HEK293 (cell line): ENCODE measurements around the gene ATP5F1D.

Experiments used
- EGR2 ChIP-seq: fragments of 450-650 bp; formaldehyde crosslinking; IDR thresholded peaks from 2 replicates; pipeline ENCODE4 v1.5.1; 2016; ENCODE audit warnings: low read depth, missing biosample characterization, missing genetic modification characterization
- GFI1B ChIP-seq: fragments of 450-650 bp; formaldehyde crosslinking; IDR thresholded peaks from 2 replicates; pipeline ENCODE4 v1.5.1; 2016; ENCODE audit warnings: missing biosample characterization, missing genetic modification characterization
- GLIS1 ChIP-seq: fragments of 450-650 bp; formaldehyde crosslinking; IDR thresholded peaks from 2 replicates; pipeline ENCODE4 v1.5.1; 2016; ENCODE audit warnings: missing biosample characterization, missing genetic modification characterization
- IKZF3 ChIP-seq: fragments of 450-650 bp; IDR thresholded peaks from 2 replicates; pipeline ENCODE4 v1.5.0; 2018; ENCODE audit warnings: missing biosample characterization, mild to moderate bottlenecking, missing genetic modification characterization, moderate library complexity
- KLF16 ChIP-seq: fragments of 450-650 bp; formaldehyde crosslinking; IDR thresholded peaks from 2 replicates; pipeline ENCODE4 v1.5.1; 2017; ENCODE audit warnings: missing biosample characterization, missing genetic modification characterization
- KLF7 ChIP-seq: fragments of 450-650 bp; formaldehyde crosslinking; IDR thresholded peaks from 2 replicates; pipeline ENCODE4 v1.5.1; 2016; ENCODE audit warnings: missing biosample characterization, missing genetic modification characterization, borderline replicate concordance
- SP3 ChIP-seq: fragments of 450-650 bp; formaldehyde crosslinking; IDR thresholded peaks from 2 replicates; pipeline ENCODE4 v1.5.1; 2016; ENCODE audit warnings: missing biosample characterization, missing genetic modification characterization
- SP7 ChIP-seq: fragments of 450-650 bp; formaldehyde crosslinking; IDR thresholded peaks from 2 replicates; pipeline ENCODE4 v1.5.1; 2016; ENCODE audit warnings: missing biosample characterization, missing genetic modification characterization
- ZBTB17 ChIP-seq: fragments of 450-650 bp; formaldehyde crosslinking; IDR thresholded peaks from 2 replicates; pipeline ENCODE4 v1.5.1; 2016; ENCODE audit warnings: missing biosample characterization, missing genetic modification characterization
- ZBTB7A ChIP-seq: fragments of 450-650 bp; formaldehyde crosslinking; IDR thresholded peaks from 2 replicates; pipeline ENCODE4 v1.5.1; 2016; ENCODE audit warnings: low read depth, missing biosample characterization, missing genetic modification characterization
- ZBTB8A ChIP-seq: fragments of 450-650 bp; formaldehyde crosslinking; IDR thresholded peaks from 2 replicates; pipeline ENCODE4 v1.5.1; 2016; ENCODE audit warnings: missing biosample characterization, missing genetic modification characterization
- ZEB2 ChIP-seq: fragments of 450-650 bp; formaldehyde crosslinking; IDR thresholded peaks from 2 replicates; pipeline ENCODE4 v1.5.1; 2016; ENCODE audit warnings: missing biosample characterization, missing genetic modification characterization
- ZFHX2 ChIP-seq: fragments of 450-650 bp; formaldehyde crosslinking; conservative IDR thresholded peaks from 2 replicates; pipeline ENCODE4 v1.5.1; 2016; ENCODE audit warnings: missing biosample characterization, missing genetic modification characterization
- ZIC2 ChIP-seq: fragments of 450-650 bp; formaldehyde crosslinking; IDR thresholded peaks from 2 replicates; pipeline ENCODE4 v1.5.1; 2016; ENCODE audit warnings: missing biosample characterization, missing genetic modification characterization
- ZNF16 ChIP-seq: fragments of 450-650 bp; formaldehyde crosslinking; IDR thresholded peaks from 2 replicates; pipeline ENCODE4 v1.5.1; 2016; ENCODE audit warnings: low read depth, missing biosample characterization, missing genetic modification characterization
- ZNF266 ChIP-seq: fragments of 450-650 bp; formaldehyde crosslinking; IDR thresholded peaks from 2 replicates; pipeline ENCODE4 v1.5.1; 2016; ENCODE audit warnings: missing biosample characterization, missing genetic modification characterization, low read depth
- ZNF311 ChIP-seq: fragments of 450-650 bp; formaldehyde crosslinking; IDR thresholded peaks from 2 replicates; pipeline ENCODE4 v1.5.1; 2017; ENCODE audit warnings: missing biosample characterization, missing genetic modification characterization, borderline replicate concordance
- ZNF354C ChIP-seq: fragments of 450-650 bp; formaldehyde crosslinking; IDR thresholded peaks from 2 replicates; pipeline ENCODE4 v1.5.1; 2016; ENCODE audit warnings: missing biosample characterization, missing genetic modification characterization, low read depth, borderline replicate concordance
- ZNF529 ChIP-seq: fragments of 450-650 bp; formaldehyde crosslinking; IDR thresholded peaks from 2 replicates; pipeline ENCODE4 v1.5.1; 2017; ENCODE audit warnings: missing genetic modification characterization, missing biosample characterization; ENCODE audit not compliant: insufficient replicate concordance
- ZNF610 ChIP-seq: fragments of 450-650 bp; formaldehyde crosslinking; IDR thresholded peaks from 2 replicates; pipeline ENCODE4 v1.5.1; 2016; ENCODE audit warnings: missing biosample characterization, missing genetic modification characterization, borderline replicate concordance
- ZNF626 ChIP-seq: fragments of 450-650 bp; sonication (Bioruptor Pico); formaldehyde crosslinking; IDR thresholded peaks from 2 replicates; pipeline ENCODE4 v1.5.1; 2018; ENCODE audit warnings: missing biosample characterization, missing genetic modification characterization, inconsistent platforms
- ZNF629 ChIP-seq: fragments of 450-650 bp; formaldehyde crosslinking; IDR thresholded peaks from 2 replicates; pipeline ENCODE4 v1.5.1; 2017; ENCODE audit warnings: missing biosample characterization, missing genetic modification characterization
- ZNF76 ChIP-seq: fragments of 450-650 bp; formaldehyde crosslinking; IDR thresholded peaks from 2 replicates; pipeline ENCODE4; 2016; ENCODE audit warnings: low read depth, missing biosample characterization, missing genetic modification characterization, borderline replicate concordance
- ZXDB ChIP-seq: fragments of 450-650 bp; formaldehyde crosslinking; IDR thresholded peaks from 2 replicates; pipeline ENCODE4 v1.5.1; 2016; ENCODE audit warnings: missing biosample characterization, missing genetic modification characterization
- TF ChIP-seq, protein P1 (sequence below): sonication (generic); formaldehyde crosslinking; IDR thresholded peaks from 2 replicates; pipeline ENCODE4 v1.8.1; 2022; ENCODE audit warnings: mild to moderate bottlenecking, moderate library complexity, missing genetic modification reagents
- TF ChIP-seq, protein P2 (sequence below): fragments of 450-650 bp; formaldehyde crosslinking; IDR thresholded peaks from 2 replicates; pipeline ENCODE4 v1.5.1; 2016; ENCODE audit warnings: missing biosample characterization, missing genetic modification characterization
- TF ChIP-seq, protein P3 (sequence below): fragments of 450-650 bp; formaldehyde crosslinking; IDR thresholded peaks from 2 replicates; pipeline ENCODE4 v1.5.1; 2016; ENCODE audit warnings: missing biosample characterization, missing genetic modification characterization
- TF ChIP-seq, protein P4 (sequence below): fragments of 450-650 bp; formaldehyde crosslinking; IDR thresholded peaks from 2 replicates; pipeline ENCODE4 v1.5.0; 2017; ENCODE audit warnings: missing biosample characterization, missing genetic modification characterization, borderline replicate concordance
- TF ChIP-seq, protein P5 (sequence below): fragments of 450-650 bp; formaldehyde crosslinking; IDR thresholded peaks from 2 replicates; pipeline ENCODE4 v1.5.1; 2016; ENCODE audit warnings: missing biosample characterization, missing genetic modification characterization

ATP5F1D gene

DNA sequence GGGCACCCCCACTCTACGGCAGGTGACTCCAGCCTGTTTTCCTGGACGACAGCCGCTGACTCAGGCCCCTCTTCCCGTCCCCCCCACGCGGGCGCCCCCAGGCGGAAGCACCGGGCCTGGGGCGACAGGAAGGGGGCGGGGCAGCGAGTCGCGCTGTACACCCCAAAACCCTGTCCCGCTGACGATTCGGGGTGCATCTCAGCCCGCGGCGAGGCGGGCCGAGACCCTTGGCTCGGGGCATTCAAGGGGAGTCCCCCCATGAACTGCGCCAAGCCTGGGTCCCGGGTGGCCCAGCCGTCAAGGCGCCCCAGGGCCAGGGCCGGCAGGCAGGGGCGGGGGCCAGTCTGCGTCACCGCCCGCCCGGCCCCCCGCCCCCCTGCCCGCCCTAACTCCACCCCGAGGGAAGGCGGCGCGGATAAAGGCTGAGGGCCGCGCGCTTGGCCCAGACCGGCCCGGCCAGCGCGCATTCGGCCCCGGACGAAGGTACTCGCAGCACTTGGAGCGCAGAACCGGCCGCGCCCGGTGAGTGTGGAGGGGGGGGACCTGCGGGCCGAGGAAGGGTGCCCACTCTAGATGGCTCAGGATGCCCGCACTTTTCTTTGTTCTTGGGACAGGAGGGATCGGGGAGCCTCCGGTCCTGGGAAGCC is 6.7 kb downstream of the ATP5F1D start, which contains the start of gene MIDN (continued):
- peak; percentile 85; the same call in 1 of the 2 replicates for TF ChIP-seq IKZF3
- TF ChIP-seq ZNF354C (tag by site-specific recombination), result no peak
- TF ChIP-seq, protein P1, sequence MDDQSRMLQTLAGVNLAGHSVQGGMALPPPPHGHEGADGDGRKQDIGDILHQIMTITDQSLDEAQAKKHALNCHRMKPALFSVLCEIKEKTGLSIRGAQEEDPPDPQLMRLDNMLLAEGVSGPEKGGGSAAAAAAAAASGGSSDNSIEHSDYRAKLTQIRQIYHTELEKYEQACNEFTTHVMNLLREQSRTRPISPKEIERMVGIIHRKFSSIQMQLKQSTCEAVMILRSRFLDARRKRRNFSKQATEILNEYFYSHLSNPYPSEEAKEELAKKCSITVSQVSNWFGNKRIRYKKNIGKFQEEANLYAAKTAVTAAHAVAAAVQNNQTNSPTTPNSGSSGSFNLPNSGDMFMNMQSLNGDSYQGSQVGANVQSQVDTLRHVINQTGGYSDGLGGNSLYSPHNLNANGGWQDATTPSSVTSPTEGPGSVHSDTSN (CRISPR knock-in tag), result no peak
- TF ChIP-seq, protein P2, sequence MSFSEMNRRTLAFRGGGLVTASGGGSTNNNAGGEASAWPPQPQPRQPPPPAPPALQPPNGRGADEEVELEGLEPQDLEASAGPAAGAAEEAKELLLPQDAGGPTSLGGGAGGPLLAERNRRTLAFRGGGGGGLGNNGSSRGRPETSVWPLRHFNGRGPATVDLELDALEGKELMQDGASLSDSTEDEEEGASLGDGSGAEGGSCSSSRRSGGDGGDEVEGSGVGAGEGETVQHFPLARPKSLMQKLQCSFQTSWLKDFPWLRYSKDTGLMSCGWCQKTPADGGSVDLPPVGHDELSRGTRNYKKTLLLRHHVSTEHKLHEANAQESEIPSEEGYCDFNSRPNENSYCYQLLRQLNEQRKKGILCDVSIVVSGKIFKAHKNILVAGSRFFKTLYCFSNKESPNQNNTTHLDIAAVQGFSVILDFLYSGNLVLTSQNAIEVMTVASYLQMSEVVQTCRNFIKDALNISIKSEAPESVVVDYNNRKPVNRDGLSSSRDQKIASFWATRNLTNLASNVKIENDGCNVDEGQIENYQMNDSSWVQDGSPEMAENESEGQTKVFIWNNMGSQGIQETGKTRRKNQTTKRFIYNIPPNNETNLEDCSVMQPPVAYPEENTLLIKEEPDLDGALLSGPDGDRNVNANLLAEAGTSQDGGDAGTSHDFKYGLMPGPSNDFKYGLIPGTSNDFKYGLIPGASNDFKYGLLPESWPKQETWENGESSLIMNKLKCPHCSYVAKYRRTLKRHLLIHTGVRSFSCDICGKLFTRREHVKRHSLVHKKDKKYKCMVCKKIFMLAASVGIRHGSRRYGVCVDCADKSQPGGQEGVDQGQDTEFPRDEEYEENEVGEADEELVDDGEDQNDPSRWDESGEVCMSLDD, result peak; percentile 79
- TF ChIP-seq, protein P3, sequence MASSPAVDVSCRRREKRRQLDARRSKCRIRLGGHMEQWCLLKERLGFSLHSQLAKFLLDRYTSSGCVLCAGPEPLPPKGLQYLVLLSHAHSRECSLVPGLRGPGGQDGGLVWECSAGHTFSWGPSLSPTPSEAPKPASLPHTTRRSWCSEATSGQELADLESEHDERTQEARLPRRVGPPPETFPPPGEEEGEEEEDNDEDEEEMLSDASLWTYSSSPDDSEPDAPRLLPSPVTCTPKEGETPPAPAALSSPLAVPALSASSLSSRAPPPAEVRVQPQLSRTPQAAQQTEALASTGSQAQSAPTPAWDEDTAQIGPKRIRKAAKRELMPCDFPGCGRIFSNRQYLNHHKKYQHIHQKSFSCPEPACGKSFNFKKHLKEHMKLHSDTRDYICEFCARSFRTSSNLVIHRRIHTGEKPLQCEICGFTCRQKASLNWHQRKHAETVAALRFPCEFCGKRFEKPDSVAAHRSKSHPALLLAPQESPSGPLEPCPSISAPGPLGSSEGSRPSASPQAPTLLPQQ, result 0 out of 2 replicates have a peak, but pooled peaks have one; percentile 56
- 0 out of 2 replicates have a peak, but pooled peaks have one; percentile 19 for TF ChIP-seq KLF7 (tag by site-specific recombination)
- 0 out of 2 replicates have a peak, but pooled peaks have one; percentile 89 for TF ChIP-seq GLIS1
- TF ChIP-seq ZIC2 (tag by site-specific recombination), result peak; percentile 27; the same call in 1 of the 2 replicates
- TF ChIP-seq ZFHX2 (tag by site-specific recombination), result peak; percentile 38
- no peak for TF ChIP-seq ZNF311 (tag by site-specific recombination)
- 0 out of 2 replicates have a peak, but pooled peaks have one; percentile 23 for TF ChIP-seq EGR2
- TF ChIP-seq ZEB2 (tag by site-specific recombination), result peak; percentile 95; the same call in 1 of the 2 replicates
- TF ChIP-seq ZBTB7A (tag by site-specific recombination), result peak; percentile 84; the same call in 1 of the 2 replicates
- TF ChIP-seq SP7 (tag by site-specific recombination), result peak; percentile 71
- TF ChIP-seq ZBTB8A (tag by site-specific recombination), result peak; percentile 81
- no peak for TF ChIP-seq ZNF76 (tag by site-specific recombination)
- TF ChIP-seq ZNF629 (tag by site-specific recombination), result peak; percentile 59
- TF ChIP-seq ZNF626 (tag by site-specific recombination), result no peak
- peak; percentile 59 for TF ChIP-seq ZXDB (tag by site-specific recombination)
- TF ChIP-seq, protein P4, sequence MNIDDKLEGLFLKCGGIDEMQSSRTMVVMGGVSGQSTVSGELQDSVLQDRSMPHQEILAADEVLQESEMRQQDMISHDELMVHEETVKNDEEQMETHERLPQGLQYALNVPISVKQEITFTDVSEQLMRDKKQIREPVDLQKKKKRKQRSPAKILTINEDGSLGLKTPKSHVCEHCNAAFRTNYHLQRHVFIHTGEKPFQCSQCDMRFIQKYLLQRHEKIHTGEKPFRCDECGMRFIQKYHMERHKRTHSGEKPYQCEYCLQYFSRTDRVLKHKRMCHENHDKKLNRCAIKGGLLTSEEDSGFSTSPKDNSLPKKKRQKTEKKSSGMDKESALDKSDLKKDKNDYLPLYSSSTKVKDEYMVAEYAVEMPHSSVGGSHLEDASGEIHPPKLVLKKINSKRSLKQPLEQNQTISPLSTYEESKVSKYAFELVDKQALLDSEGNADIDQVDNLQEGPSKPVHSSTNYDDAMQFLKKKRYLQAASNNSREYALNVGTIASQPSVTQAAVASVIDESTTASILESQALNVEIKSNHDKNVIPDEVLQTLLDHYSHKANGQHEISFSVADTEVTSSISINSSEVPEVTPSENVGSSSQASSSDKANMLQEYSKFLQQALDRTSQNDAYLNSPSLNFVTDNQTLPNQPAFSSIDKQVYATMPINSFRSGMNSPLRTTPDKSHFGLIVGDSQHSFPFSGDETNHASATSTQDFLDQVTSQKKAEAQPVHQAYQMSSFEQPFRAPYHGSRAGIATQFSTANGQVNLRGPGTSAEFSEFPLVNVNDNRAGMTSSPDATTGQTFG (tag by site-specific recombination), result no peak
- no peak for TF ChIP-seq ZNF266 (tag by site-specific recombination)
- peak; percentile 59; the same call in 1 of the 2 replicates for TF ChIP-seq ZBTB17 (tag by site-specific recombination)
- TF ChIP-seq SP3, result peak; percentile 93
- TF ChIP-seq, protein P5, sequence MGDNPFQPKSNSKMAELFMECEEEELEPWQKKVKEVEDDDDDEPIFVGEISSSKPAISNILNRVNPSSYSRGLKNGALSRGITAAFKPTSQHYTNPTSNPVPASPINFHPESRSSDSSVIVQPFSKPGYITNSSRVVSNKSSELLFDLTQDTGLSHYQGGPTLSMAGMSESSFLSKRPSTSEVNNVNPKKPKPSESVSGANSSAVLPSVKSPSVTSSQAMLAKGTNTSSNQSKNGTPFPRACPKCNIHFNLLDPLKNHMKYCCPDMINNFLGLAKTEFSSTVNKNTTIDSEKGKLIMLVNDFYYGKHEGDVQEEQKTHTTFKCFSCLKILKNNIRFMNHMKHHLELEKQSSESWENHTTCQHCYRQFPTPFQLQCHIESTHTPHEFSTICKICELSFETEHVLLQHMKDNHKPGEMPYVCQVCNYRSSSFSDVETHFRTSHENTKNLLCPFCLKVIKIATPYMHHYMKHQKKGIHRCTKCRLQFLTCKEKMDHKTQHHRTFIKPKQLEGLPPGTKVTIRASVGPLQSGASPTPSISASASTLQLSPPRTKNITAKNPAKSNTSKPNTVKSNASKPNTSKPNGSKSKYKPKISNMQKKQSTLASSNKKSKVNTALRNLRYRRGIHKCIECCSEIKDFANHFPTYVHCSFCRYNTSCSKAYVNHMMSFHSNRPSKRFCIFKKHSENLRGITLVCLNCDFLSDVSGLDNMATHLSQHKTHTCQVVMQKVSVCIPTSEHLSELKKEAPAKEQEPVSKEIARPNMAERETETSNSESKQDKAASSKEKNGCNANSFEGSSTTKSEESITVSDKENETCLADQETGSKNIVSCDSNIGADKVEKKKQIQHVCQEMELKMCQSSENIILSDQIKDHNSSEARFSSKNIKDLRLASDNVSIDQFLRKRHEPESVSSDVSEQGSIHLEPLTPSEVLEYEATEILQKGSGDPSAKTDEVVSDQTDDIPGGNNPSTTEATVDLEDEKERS (tag by site-specific recombination), result no peak
- no peak for TF ChIP-seq GFI1B
- no peak for TF ChIP-seq ZNF16
- TF ChIP-seq KLF16 (tag by site-specific recombination), result peak; percentile 24; the same call in 1 of the 2 replicates
- TF ChIP-seq ZNF610 (tag by site-specific recombination), result no peak
- no peak for TF ChIP-seq ZNF529 (tag by site-specific recombination)
